Heart right ventricle (tissue), 16 donors: Measurements from ENCODE around the gene MBTPS1. TPM values are rescaled to one million over a fixed set of nuclear protein-coding genes. Genes with fewer than 3 reads are reported as not detected.
A peak's percentile ranks its signal among the peaks of the same experiment; 100 is the strongest.

Source experiments
- ATAC-seq, 8 donors: fragments of 200-7000 bp; cut with Tn5 transposase; one replicate each; pipeline ENCODE4 v1.9.1; 2020; ENCODE audit warnings: mild to moderate bottlenecking in 8 of 8, moderate library complexity in 8 of 8, moderate number of reproducible peaks in 1 of 8
- DNase-seq, 2 donors: peaks; one replicate each; pipeline ENCODE4 v3.0.0-alpha.2; 2020
- H3K27ac ChIP-seq, 10 donors: fragments of 200-600 bp; sonication (generic) in 2 of 10; one replicate each; pipeline versions ENCODE4 v1.5.0 to v1.8.0; 2020 to 2022; ENCODE audit warnings: mild to moderate bottlenecking in 3 of 10
- H3K27me3 ChIP-seq, 7 donors: fragments of 200-600 bp; one replicate each; pipeline ENCODE4 v1.8.0; 2021 to 2022; ENCODE audit warnings: mild to moderate bottlenecking in 2 of 7
- H3K36me3 ChIP-seq, 9 donors: fragments of 200-600 bp; sonication (generic) in 1 of 9; one replicate each; pipeline versions ENCODE4 v1.5.0 to v1.8.0; 2020 to 2022; ENCODE audit warnings: mild to moderate bottlenecking in 2 of 9
- H3K4me1 ChIP-seq, 9 donors: fragments of 200-600 bp; sonication (generic) in 1 of 9; one replicate each; pipeline versions ENCODE4 v1.5.0 to v1.8.0; 2020 to 2022; ENCODE audit warnings: mild to moderate bottlenecking in 4 of 9
- H3K4me3 ChIP-seq, 10 donors: fragments of 200-600 bp; sonication (generic) in 2 of 10; one replicate each; pipeline versions ENCODE4 v1.5.0 to v1.8.0; 2020 to 2022; ENCODE audit warnings: mild to moderate bottlenecking in 7 of 10, moderate library complexity in 2 of 10
- H3K9me3 ChIP-seq, 11 donors: fragments of 200-600 bp in 10 of 11; sonication (generic) in 2 of 11; one replicate each; pipeline versions ENCODE4 v1.5.0 to v1.8.0; 2013 to 2022; ENCODE audit warnings: mild to moderate bottlenecking in 2 of 11, control low read depth in 1 of 11, moderate library complexity in 1 of 11
- WGBS, 2 donors: extraction: QIAGEN DNeasy Blood & Tissue Kit; methylation state at CpG; one replicate each; pipeline ENCODE4 v1.1.7; 2013; ENCODE audit warnings: inconsistent platforms in 1 of 2; 5-methylcytosine and 5-hydroxymethylcytosine counted together
- intact Hi-C, 10 donors: fragments of 100-400 bp; cut with DNase I; formaldehyde crosslinking; loops; one replicate each; pipeline versions ENCODE4 v1.11.1 to v1.14.2; 2022
- polyA plus RNA-seq, 2 donors: library from polyadenylated mRNA; stranded (reverse); fragments of 200-250 nt; gene quantifications; one replicate each; pipeline ENCODE4 v1.2.3, GENCODE V29; 2013
- total RNA-seq, 10 donors: library from RNA; stranded (reverse); fragmentation: NEBNext Ultra II Directional in 3 of 10; extraction: Animal tissue kit (Norgen Biotek cat#: 25700) in 3 of 10; gene quantifications; one replicate each; pipeline versions ENCODE4 v1.2.1 to v1.2.4, GENCODE V29; 2021 to 2023
- TF ChIP-seq, protein P1 (sequence below), 9 donors: fragments of 200-600 bp; sonication (generic) in 2 of 9; IDR thresholded peaks; one replicate each; pipeline versions ENCODE4 v1.5.0 to v1.8.0; 2021 to 2022; ENCODE audit warnings: antibody characterized with exemption in 9 of 9, mild to moderate bottlenecking in 5 of 9, moderate library complexity in 1 of 9
- donor health status: Arrhythmogenic right ventricular cardiomyopathy.
- donor health status: ischemic (EF 13 %, LVEDD 7.1; RV severe dilation, severe dysfunction).
- donor health status: healthy with polysubstance abuse.
- donor health status: DM: no; HTN: yes; CAD: no.
- donor health status: DM: no; HTN: no; CAD: no.
- donor health status: ischemic (EF 25% LVEDD 6.9; RV normal size, moderate dysfunction).
- donor health status: ischemic (EF 25% LVEDD 5.7; RV mildly dilated, moderate dysfunction).
- donor health status: healthy.
- donor health status: DM: yes; HTN: yes; CAD: no.
- donor health status: Ischemic cardiomyopathy.
- donor health status: ischemic (EF 35%, LVEDD 5.7; RV mildly dilated, moderate dysfunction).
- donor health status: nonischemic (EF 11% LVEDD 7.7; RV severe dilation, severe dysfunction).
- donor health status: DM: yes; HTN: yes; CAD: no.
- donor health status: PGD.
- donor health status: ischemic (EF 29% LVEDD 5.4; RV normal size, mild dysfunction).
- donor health status: nonischemic (EF 23%, LVEDD 6.1; RV moderate dilation, normal function).

The MBTPS1 gene
- total and polyA plus RNA-seq, 12 donors, result 41.4 to 122 (median 66.0) TPM

DNA sequence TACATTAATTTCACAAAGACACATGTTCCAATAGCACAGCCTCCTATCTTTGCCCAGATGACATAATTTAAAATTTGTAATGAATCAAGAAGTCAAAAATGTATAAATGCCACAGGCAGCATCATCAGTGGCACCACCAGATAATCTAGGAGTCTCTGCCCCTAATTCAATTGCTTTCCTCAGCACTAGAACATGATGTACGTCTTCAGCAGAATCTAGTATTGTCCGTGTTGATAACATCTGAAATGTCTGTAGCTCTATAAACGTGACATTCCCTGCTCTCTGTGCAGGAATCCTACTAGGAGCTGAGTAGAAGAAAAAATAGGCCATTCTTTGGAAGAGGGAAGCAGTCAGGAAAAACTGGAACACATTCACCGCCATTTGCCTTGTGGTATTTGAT, 52.8 kb downstream of the MBTPS1 start:
- intact Hi-C loops, result loop anchor here (2.0 to 10.0 kb wide), 11 partner anchors 95 to 242 kb away; partner anchors contain the start of gene NECAB2 (in 3 of the 10)
- TF ChIP-seq, protein P1, sequence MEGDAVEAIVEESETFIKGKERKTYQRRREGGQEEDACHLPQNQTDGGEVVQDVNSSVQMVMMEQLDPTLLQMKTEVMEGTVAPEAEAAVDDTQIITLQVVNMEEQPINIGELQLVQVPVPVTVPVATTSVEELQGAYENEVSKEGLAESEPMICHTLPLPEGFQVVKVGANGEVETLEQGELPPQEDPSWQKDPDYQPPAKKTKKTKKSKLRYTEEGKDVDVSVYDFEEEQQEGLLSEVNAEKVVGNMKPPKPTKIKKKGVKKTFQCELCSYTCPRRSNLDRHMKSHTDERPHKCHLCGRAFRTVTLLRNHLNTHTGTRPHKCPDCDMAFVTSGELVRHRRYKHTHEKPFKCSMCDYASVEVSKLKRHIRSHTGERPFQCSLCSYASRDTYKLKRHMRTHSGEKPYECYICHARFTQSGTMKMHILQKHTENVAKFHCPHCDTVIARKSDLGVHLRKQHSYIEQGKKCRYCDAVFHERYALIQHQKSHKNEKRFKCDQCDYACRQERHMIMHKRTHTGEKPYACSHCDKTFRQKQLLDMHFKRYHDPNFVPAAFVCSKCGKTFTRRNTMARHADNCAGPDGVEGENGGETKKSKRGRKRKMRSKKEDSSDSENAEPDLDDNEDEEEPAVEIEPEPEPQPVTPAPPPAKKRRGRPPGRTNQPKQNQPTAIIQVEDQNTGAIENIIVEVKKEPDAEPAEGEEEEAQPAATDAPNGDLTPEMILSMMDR (IDR thresholded peaks at IDR 0.05), result no peak

DNA sequence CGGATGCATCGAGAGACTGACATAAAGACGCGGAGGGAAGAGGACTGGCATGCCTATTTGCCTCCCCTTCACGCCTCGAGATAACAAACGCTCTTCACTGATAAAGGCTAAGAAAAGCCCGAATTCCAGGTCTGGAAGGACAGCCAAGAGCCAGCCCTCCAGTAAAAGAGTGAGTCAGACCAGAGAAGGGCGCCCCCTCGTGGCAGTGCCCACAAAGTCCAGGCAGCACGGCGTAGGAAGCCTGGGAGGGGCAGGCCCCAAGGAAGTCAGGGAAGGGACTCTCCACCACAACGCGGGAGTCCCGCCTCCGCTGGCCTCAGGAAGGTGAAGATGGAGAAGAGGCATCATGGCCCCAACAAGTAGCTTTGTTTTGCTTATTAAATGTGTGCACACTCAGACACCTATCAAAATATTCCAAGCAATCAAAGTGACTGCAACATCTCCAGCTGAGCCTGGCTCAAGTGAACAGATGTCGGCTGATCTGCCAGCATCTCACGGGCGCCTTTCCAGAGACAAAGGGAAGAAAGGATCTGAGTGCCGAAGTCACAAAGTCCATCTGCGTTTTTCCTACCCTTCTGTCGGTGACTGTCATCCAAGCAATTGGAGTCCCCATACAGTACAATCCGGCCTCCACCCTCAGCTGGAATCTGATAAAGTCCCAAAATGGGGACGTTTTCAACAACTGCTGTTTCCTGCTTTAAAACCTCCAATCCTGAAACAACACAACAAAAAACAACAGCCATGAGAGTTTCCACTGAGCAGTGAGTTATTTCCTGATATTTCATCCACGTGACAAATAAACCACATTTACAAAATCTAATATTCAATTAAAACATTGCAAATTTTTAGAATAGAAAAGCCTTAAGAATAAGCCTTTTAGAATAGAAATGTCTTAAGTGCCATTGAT, 53.8 kb downstream of the MBTPS1 start:
- peaks cover 0 to 28% (median 16%) of the 10 kb centered on the region in 9 donors for H3K4me1 ChIP-seq
- no peaks in the 10 kb centered on the region for H3K27me3 ChIP-seq
- no peaks in the 10 kb centered on the region for H3K9me3 ChIP-seq
- WGBS, 2 donors, result 41 to 42% methylated on average over 25 of the region's 25 CpGs
- H3K4me3 ChIP-seq, result no peak overlapping the region
- H3K27ac ChIP-seq, result peak overlapping the region in 3 of 10 donors; percentile 3 to 21 (median 10)
- intact Hi-C loops, result loop anchor here (2.0 to 10.0 kb wide), 10 partner anchors 94 to 241 kb away; partner anchors contain the start of gene NECAB2 (in 3 of the 10)
- TF ChIP-seq, protein P1 (IDR thresholded peaks at IDR 0.05), result peak; percentile 78 to 91 (median 87)
- peak; percentile 79 to 81 for DNase-seq
- H3K36me3 ChIP-seq, result peaks cover 2 to 100% (median 47%) of the 10 kb centered on the region in 9 donors
- peak; percentile 81 to 92 (median 86) for ATAC-seq

More for the DNA sequence above, 52.8 kb downstream of the MBTPS1 start:
- peaks cover 0 to 18% (median 7%) of the 10 kb centered on the region in 9 donors for H3K4me1 ChIP-seq
- H3K4me3 ChIP-seq, result no peak overlapping the region
- no peak overlapping the region for H3K27ac ChIP-seq
- H3K27me3 ChIP-seq, result no peaks in the 10 kb centered on the region
- ATAC-seq (no peak), DNase-seq (no peak)
- no peaks in the 10 kb centered on the region for H3K9me3 ChIP-seq
- 85 to 87% methylated on average over 4 of the region's 4 CpGs for WGBS, 2 donors
- H3K36me3 ChIP-seq, result peaks cover 2 to 100% (median 57%) of the 10 kb centered on the region in 9 donors

DNA sequence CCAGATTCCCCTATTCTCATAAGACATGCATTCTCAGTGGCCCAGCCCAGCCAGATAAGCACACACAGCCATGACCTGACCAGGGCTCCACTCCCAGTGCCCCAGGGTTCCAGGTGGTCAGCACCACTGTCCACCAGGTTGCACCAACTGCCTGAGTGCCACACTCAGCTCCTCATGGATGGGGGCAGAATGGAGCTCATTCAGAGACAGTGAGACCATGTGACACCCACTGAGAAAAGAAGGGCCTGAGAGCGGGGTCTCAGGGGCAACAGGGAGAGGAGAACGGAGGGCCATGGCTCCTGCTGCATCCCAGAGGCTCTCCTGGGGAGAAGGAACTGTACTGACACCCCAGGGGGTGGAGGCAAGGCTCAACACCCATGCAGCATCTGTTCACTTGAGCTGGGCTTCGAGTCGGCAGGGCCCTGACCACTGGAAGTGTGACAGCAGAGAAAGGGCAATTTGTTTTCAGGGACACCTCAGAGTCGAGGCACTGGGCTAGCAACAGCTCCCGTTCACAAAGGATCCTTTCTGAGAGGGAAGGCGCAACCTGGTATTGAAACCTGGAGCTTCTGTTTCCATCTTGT, 55.4 kb downstream of the MBTPS1 start:
- Histone ChIP-seq H3K4me1 (peaks cover 0 to 44% (median 32%) of the 10 kb centered on the region in 9 donors), H3K27ac (no peak overlapping the region), H3K36me3 (peaks cover 0 to 100% (median 44%) of the 10 kb centered on the region in 9 donors), H3K9me3 (no peaks in the 10 kb centered on the region), H3K27me3 (no peaks in the 10 kb centered on the region), H3K4me3 (no peak overlapping the region)
- ATAC-seq (no peak), DNase-seq (no peak)
- intact Hi-C loops, result loop anchor here (5.0 to 10.0 kb wide), 7 partner anchors 94 to 239 kb away; partner anchors contain the start of gene NECAB2 (in 2 of the 10)
- TF ChIP-seq, protein P1 (IDR thresholded peaks at IDR 0.05), result no peak
- WGBS, 2 donors, result 88 to 94% methylated on average over 7 of the region's 7 CpGs
